ENCODE data around the gene PCNX2. TPM values are rescaled to one million over a fixed set of nuclear protein-coding genes. Genes with fewer than 3 reads are reported as not detected.

PCNX2 gene
- total RNA-seq, 1 experiment from 2014 or later: 9.1 TPM

GRCh38 chr1:233158322-233158721 is 137.2 kb downstream of the PCNX2 start:
- POLR2A ChIA-PET (ENCODE audit: low non-redundant PET): no interaction called here
- H3K9me3 ChIP-seq (ENCODE audit: low read depth, low read length, poor library complexity, severe bottlenecking): no peaks in the 10 kb centered on the region
- no peak for DNase-seq (ENCODE audit: low spot score)
- CTCF ChIA-PET: no interaction called here
- no peaks in the 10 kb centered on the region for H3K36me3 ChIP-seq (ENCODE audit: insufficient read depth, low read length, poor library complexity, severe bottlenecking)
- intact Hi-C loops (cut with micrococcal nuclease; ENCODE audit: unreplicated experiment): no loop called here
- no peaks in the 10 kb centered on the region for H3K4me1 ChIP-seq (ENCODE audit: insufficient read depth, low read length, poor library complexity, severe bottlenecking)
- H3K27ac ChIP-seq (ENCODE audit: low read depth, low read length, poor library complexity, severe bottlenecking): no peak overlapping the region
- H3K27me3 ChIP-seq (replicated peaks; ENCODE audit: insufficient read depth, low read depth, low read length, poor library complexity): no peaks in the 10 kb centered on the region
- TF ChIP-seq EZH2 (IDR thresholded peaks at IDR 0.05; ENCODE audit: borderline replicate concordance, low read depth, low read length, poor library complexity, severe bottlenecking): no peak
- no peak for TF ChIP-seq CTCF (conservative IDR thresholded peaks at IDR 0.05; ENCODE audit: low read depth, low read length)
- H3K4me3 ChIP-seq (ENCODE audit: low read depth, low read length, poor library complexity, severe bottlenecking): no peak overlapping the region
- no TSS peak for BruUV-seq (replicated peaks)

GRCh38 chr1:233157245-233157644 is 138.3 kb downstream of the PCNX2 start:
- no TSS peak for BruUV-seq (replicated peaks)
- no peaks in the 10 kb centered on the region for H3K4me1 ChIP-seq (ENCODE audit: insufficient read depth, low read length, poor library complexity, severe bottlenecking)
- ChIA-PET POLR2A (ENCODE audit: low non-redundant PET) (no interaction called here), CTCF (no interaction called here)
- DNase-seq (ENCODE audit: low spot score): no peak
- H3K27ac ChIP-seq (ENCODE audit: low read depth, low read length, poor library complexity, severe bottlenecking): no peak overlapping the region
- no peak for TF ChIP-seq CTCF (conservative IDR thresholded peaks at IDR 0.05; ENCODE audit: low read depth, low read length)
- TF ChIP-seq EZH2 (IDR thresholded peaks at IDR 0.05; ENCODE audit: borderline replicate concordance, low read depth, low read length, poor library complexity, severe bottlenecking): no peak
- no peaks in the 10 kb centered on the region for H3K9me3 ChIP-seq (ENCODE audit: low read depth, low read length, poor library complexity, severe bottlenecking)
- H3K4me3 ChIP-seq (ENCODE audit: low read depth, low read length, poor library complexity, severe bottlenecking): no peak overlapping the region
- no peaks in the 10 kb centered on the region for H3K36me3 ChIP-seq (ENCODE audit: insufficient read depth, low read length, poor library complexity, severe bottlenecking)
- intact Hi-C loops (cut with micrococcal nuclease; ENCODE audit: unreplicated experiment): no loop called here
- no peaks in the 10 kb centered on the region for H3K27me3 ChIP-seq (replicated peaks; ENCODE audit: insufficient read depth, low read depth, low read length, poor library complexity)

- ChIA-PET CTCF (no interaction called here), POLR2A (ENCODE audit: low non-redundant PET) (no interaction called here)
- no peak for TF ChIP-seq CTCF (conservative IDR thresholded peaks at IDR 0.05; ENCODE audit: low read depth, low read length)
- no peak for TF ChIP-seq EZH2 (IDR thresholded peaks at IDR 0.05; ENCODE audit: borderline replicate concordance, low read depth, low read length, poor library complexity, severe bottlenecking)
- intact Hi-C loops (cut with micrococcal nuclease; ENCODE audit: unreplicated experiment): no loop called here
- H3K27me3 ChIP-seq (replicated peaks; ENCODE audit: insufficient read depth, low read depth, low read length, poor library complexity): no peaks in the 10 kb centered on the region
- BruUV-seq (replicated peaks): no TSS peak
- no peak overlapping the region for H3K27ac ChIP-seq (ENCODE audit: low read depth, low read length, poor library complexity, severe bottlenecking)
- no peak overlapping the region for H3K4me3 ChIP-seq (ENCODE audit: low read depth, low read length, poor library complexity, severe bottlenecking)
- no peaks in the 10 kb centered on the region for H3K9me3 ChIP-seq (ENCODE audit: low read depth, low read length, poor library complexity, severe bottlenecking)
- H3K4me1 ChIP-seq (ENCODE audit: insufficient read depth, low read length, poor library complexity, severe bottlenecking): no peaks in the 10 kb centered on the region
- DNase-seq (ENCODE audit: low spot score): no peak
- no peaks in the 10 kb centered on the region for H3K36me3 ChIP-seq (ENCODE audit: insufficient read depth, low read length, poor library complexity, severe bottlenecking)
Measured at GRCh38 chr1:233151861-233152260, 143.7 kb downstream of the PCNX2 start.
